IPS-18a (cell line): ENCODE results near the gene SLC35E1.

ENCODE experiments used
- H3K27ac ChIP-seq: one replicate; pipeline ENCODE4 v1.5.1; 2013; ENCODE audit warnings: low read length
- H3K27me3 ChIP-seq: one replicate; pipeline ENCODE4 v1.6.1; 2013; ENCODE audit warnings: mild to moderate bottlenecking, low read length; ENCODE audit not compliant: control insufficient read depth, insufficient read depth
- H3K36me3 ChIP-seq: one replicate; pipeline ENCODE4 v1.6.1; 2013; ENCODE audit warnings: low read depth, low read length; ENCODE audit not compliant: control insufficient read depth
- H3K4me1 ChIP-seq: one replicate; pipeline ENCODE4 v1.6.1; 2013; ENCODE audit warnings: low read depth, low read length; ENCODE audit not compliant: control insufficient read depth
- H3K4me3 ChIP-seq: one replicate; pipeline ENCODE4 v1.5.1; 2013; ENCODE audit warnings: low read length
- H3K9ac ChIP-seq: one replicate; pipeline ENCODE4 v1.6.1; 2013; ENCODE audit warnings: mild to moderate bottlenecking, low read length, moderate library complexity
- H3K9me3 ChIP-seq: one replicate; pipeline ENCODE4 v1.6.1; 2013; ENCODE audit warnings: low read depth, low read length; ENCODE audit not compliant: control insufficient read depth

The SLC35E1 gene

DNA sequence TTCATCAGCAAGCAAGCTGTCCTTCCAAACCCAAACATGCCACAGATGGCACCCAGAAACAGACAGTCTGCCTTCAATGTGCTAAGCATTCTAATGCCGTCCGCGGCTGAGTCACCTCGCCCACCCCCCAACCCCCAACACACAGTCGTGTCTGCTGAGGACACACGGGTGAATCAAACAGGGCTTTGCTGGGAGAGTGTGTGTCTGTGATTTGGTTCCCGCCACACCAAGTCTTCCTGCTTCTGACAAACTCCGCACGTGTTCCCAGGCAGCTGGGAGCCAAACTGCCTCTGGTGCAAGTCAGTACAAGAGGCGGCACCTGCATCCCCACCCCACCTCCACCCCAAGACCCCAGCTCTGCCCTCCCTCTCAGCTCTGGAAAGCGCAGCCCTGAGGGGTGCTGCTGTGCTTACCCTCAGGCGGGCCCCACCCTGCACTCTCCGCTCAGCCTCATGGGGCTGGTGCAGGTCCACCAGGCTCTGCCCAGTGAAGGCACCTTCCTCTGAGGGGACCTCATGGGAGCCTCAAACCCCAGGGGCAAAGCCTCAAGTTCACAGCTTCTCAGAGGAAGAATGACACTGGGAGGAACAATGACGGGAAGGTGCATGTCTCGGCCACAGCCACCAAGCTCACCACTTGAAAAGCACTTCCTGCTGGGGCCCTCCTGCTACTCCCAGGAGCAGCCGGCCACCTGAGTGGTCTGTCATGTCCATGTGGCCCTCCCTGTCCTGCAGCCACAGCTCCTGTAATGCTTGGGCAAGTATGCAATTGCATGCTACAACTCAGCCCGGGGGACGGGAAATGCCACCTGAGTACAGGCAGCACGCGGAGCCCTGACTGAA lies 15.0 kb upstream of the SLC35E1 start:
- Histone ChIP-seq H3K36me3 (no peaks in the 10 kb centered on the region), H3K4me1 (peaks cover 40% of the 10 kb centered on the region), H3K27me3 (no peaks in the 10 kb centered on the region), H3K9ac (no peak overlapping the region), H3K4me3 (no peak overlapping the region), H3K9me3 (no peaks in the 10 kb centered on the region), H3K27ac (no peak overlapping the region)

DNA sequence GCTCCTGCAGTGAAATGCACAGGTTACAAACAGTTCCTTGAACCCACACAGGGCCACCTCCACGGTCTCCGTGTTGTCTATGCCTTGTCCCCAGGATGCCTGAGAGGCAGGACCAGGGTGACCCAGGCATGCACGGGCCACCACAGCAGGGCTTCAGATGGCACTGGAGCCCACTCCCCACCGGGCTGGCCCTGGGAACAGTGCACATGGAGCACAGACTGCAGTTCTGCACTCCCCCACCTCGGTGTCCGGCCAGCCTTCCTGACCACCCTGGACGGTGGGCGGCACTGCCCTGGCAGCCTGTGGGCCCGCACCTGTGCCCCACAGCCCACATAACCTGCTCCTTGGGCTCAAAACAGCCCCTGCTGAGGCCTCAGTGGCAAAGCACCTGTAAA lies 14.3 kb upstream of the SLC35E1 start:
- Histone ChIP-seq H3K4me3 (no peak overlapping the region), H3K9ac (no peak overlapping the region), H3K9me3 (no peaks in the 10 kb centered on the region), H3K4me1 (peaks cover 36% of the 10 kb centered on the region), H3K27me3 (no peaks in the 10 kb centered on the region), H3K27ac (no peak overlapping the region), H3K36me3 (no peaks in the 10 kb centered on the region)

DNA sequence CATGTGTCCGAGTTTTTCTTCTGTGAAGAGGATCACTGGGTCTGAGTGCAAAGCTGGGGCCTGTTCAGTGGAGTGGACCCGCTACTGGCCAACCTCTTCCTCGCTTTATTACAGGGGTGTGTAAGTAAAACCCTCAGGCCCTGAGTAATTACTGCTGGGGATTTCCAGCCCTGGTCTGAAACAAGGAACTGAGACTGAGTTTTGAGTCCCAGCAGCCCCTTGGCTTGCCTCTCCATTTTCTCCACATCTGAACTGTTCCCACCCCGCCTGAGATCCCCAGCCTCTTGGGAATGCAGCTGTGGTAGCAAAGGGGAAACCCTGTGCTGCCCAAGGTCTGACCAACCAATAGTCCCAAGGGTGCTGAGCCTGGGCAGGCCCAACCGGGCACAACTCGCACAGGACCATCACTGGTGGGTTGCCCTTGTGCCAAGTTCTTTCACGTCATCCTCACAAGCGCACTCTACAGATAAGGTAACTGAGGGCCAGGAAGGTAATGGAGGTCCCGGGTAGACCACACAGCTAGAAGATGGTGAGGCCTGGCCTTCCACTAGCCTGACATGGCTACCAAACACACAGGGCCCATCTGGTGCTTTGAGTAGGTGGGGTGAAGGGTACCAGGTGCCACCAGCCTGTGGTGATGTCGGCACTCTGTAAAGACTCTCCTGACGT lies 13.7 kb upstream of the SLC35E1 start:
- Histone ChIP-seq H3K27ac (no peak overlapping the region), H3K27me3 (no peaks in the 10 kb centered on the region), H3K9me3 (no peaks in the 10 kb centered on the region), H3K4me3 (no peak overlapping the region), H3K9ac (no peak overlapping the region), H3K4me1 (peaks cover 36% of the 10 kb centered on the region), H3K36me3 (no peaks in the 10 kb centered on the region)

DNA sequence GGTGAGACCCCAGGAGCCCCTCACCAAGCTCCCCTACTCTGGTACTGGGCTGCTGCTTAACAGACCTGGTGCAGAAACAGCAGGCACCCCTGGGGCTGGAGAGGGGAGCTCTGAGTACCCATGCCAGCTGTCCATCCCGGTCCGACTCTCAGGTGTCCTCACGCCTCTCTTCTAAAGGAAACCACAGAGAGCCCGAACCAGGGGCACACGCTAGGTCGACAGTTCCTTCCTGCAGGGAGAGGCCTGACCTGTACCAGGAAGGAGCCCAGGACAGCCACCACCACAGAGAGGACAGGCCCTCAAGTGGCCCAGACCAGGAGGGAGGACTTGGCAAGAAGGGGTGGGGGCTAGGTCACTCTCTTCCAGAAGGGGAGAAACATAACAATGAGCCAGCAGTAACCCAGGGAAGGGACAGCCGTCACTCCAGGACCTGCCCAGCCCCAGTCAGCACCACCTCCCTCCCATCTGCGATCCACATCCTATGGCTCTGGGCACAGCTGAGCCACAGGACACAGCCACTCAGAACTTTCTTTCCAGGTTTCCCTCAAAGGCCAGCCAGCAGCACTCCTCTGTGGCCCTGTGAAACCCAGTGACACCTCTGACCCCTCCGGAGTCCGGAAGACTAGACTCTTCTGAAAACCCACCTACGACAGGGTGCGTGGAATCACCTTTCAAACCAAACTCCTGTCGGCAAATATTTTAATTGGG lies 13.0 kb upstream of the SLC35E1 start:
- H3K9me3 ChIP-seq: no peaks in the 10 kb centered on the region
- no peak overlapping the region for H3K4me3 ChIP-seq
- H3K27me3 ChIP-seq: no peaks in the 10 kb centered on the region
- no peaks in the 10 kb centered on the region for H3K36me3 ChIP-seq
- peak overlapping the region; percentile 18 for H3K27ac ChIP-seq
- peaks cover 36% of the 10 kb centered on the region for H3K4me1 ChIP-seq
- peak overlapping the region; percentile 15 for H3K9ac ChIP-seq

DNA sequence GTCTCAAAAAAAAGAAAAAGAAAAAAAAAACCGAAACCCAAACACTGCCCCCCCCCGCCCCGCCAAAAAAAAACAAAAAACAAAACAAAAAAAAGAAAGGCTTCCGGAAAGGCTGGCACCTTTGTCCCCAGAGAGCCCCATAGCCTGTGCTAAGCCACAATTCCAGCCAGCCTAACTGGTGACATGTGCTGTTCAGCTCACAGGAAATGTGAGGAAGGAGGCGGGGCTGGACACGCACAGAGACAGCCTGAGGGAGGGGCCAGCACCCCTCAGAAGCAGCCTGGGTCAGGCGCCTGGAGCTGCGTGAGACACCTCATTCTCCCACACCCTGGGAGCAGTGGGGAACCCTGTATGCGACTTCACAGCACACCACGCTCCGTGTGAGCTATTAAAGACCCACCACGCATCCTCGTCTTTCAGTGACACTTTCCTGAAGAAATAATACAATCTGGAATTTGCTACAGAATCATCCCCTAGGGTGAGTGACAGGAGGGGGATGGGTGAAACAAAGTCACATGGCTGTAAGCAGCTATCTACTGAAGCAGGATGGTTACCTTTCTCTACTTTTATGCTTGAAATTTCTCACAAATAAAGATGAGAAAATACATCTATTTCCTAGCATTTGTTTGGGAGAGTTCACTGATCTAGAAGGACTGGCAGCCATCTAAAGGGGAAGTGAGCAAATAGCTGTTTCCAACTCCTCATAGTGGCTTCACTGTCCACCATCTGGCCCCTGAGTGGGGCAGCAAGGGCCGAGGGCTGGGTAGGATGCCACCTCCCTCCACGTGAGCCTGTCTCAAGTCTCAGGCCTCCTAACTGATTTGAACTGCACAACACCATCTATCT lies 12.3 kb upstream of the SLC35E1 start:
- Histone ChIP-seq H3K27ac (peak overlapping the region; percentile 18), H3K4me3 (peak overlapping the region; percentile 52), H3K27me3 (no peaks in the 10 kb centered on the region), H3K4me1 (peaks cover 36% of the 10 kb centered on the region), H3K9ac (peak overlapping the region; percentile 15), H3K36me3 (no peaks in the 10 kb centered on the region), H3K9me3 (no peaks in the 10 kb centered on the region)

DNA sequence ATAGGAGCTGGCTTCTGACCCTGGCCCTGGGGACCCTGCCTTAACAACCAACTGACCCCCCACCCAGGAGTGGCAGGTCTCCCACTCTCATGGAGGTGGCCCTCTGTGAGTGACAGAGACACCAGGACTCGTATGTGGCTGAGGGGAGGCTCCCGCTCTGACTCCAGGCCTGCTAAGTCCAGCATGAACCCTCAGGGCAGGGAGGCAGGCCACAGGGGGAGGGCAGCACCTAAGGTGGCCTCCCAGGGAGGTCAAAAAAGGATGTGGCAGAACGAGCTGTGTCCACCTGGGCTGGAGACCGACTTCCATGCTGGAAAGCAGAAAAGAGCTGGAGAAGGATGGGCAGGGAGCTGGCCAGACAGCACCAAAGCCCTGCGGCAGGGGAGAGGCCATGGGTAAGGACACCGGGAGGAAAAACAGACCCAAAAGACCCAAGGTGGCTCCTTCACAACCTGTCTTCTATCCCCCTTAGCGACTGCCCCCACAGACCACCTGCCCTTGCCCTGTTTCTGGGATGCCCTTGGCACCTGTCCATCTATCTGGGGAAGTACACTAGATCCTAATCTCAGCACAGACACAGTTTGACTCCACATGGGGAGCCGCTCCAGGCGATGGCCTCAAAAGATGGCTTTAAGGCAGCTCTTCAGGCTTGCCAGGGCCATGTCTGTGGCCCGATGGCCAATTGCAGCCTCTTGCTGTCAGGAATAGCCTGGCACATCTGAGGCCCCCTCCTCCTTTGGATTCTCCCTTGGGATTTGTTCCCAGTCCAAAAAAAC lies 10.5 kb upstream of the SLC35E1 start:
- Histone ChIP-seq H3K9ac (no peak overlapping the region), H3K36me3 (peaks cover 3% of the 10 kb centered on the region), H3K4me1 (peaks cover 27% of the 10 kb centered on the region), H3K4me3 (no peak overlapping the region), H3K27ac (no peak overlapping the region), H3K9me3 (no peaks in the 10 kb centered on the region), H3K27me3 (no peaks in the 10 kb centered on the region)

DNA sequence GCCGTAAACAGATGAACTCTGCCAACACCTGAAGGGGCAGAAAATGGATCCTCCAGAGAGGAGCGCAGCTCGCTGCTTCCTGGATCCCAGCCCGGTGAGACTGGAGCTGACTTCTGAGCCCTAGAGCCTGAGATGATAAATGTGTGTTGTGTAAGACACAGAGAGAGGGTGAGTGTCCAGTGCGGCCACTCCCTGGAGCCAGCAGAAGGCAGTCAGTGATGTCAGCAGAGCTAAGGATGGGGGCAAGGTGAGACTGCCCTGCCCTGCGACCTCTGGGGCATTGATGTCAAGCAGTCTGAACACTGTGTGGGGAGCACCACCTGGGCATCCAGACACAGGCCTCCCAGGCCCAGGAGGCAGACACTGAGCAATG lies 9.7 kb upstream of the SLC35E1 start:
- H3K9me3 ChIP-seq: no peaks in the 10 kb centered on the region
- peaks cover 5% of the 10 kb centered on the region for H3K36me3 ChIP-seq
- no peak overlapping the region for H3K27ac ChIP-seq
- H3K4me3 ChIP-seq: no peak overlapping the region
- H3K27me3 ChIP-seq: no peaks in the 10 kb centered on the region
- peaks cover 21% of the 10 kb centered on the region for H3K4me1 ChIP-seq
- H3K9ac ChIP-seq: no peak overlapping the region

DNA sequence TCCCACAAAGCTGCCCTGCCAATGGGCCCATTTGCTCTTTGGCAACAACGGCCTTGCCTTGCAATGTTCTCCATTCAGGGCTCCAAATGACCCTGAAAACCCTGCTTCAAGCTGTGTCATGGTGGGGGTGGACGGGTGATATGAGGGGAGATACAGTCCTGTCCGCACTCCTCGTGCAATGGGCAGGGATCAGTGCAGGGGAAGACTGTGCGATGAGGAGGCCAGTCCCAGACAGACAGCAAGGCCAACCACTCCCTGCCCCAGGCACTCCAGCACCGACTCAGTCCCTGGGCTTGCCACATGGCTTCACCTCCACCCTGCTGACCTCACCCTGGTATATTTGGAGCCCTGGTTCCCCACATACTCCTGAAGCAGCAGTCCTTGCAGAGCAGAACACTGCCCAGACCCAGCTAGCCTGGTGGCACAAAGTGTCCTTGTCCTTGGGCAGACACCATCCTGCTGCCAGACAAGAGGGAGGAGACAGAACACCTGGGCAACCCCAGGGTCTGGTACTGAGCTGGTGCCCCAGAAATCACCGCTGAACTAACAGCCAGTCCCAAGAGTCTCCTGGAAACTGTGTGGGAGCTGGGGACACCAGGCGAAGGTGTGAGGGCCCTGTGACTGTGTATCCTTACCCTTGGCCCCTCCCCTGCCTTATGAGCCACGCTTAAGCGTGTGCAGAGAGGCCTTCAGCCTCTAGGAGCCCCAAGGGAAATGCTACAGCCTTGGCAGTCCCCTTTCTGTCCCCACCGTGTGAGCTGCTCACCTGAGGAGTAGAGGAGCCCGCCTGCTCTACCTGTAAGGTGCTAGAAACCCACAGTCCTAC lies 9.1 kb upstream of the SLC35E1 start:
- Histone ChIP-seq H3K36me3 (peaks cover 7% of the 10 kb centered on the region), H3K27ac (no peak overlapping the region), H3K9ac (no peak overlapping the region), H3K4me1 (peaks cover 21% of the 10 kb centered on the region), H3K9me3 (no peaks in the 10 kb centered on the region), H3K4me3 (no peak overlapping the region), H3K27me3 (no peaks in the 10 kb centered on the region)

DNA sequence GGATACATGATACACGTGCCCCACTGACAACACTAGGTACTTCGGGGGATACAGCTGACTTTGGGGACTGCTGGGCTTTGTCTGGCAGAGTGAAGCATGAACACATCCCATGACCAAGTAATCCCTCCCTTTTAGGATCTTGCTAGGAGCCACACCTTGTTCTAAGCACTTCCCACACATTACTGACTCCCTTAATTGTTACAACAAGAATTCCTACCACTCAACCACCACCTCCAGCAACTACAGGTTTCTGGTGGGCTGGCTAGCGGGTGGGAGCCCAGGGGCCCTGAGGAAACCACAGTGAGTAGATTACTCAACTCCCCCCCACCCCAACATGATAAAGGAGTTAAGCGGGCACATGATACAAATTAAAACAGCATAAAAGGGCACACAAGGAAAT lies 7.2 kb upstream of the SLC35E1 start:
- H3K4me1 ChIP-seq: peaks cover 8% of the 10 kb centered on the region

DNA sequence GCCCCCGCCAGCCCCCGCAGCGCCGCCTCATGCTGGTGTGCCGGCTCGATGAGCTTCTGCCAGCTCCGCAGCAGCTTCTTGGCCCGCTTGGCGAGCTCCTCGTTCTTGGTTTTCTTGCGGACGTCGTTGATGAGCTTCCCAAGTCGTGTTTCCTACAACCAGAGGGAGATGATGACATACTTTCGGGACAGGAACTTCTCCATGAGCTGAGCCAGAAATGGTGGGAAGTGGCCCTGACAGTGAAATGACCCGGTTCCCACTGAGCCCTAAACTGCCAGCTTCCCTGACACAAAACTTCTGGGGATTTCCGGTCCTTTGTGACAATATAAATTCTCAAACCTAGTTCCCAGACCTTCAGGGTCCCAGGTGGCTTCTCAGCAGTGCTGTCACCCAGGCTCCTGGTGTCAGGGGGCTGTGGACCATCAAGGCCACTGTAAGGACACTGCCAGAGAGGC lies 5.3 kb upstream of the SLC35E1 start:
- H3K27ac ChIP-seq: no peak overlapping the region
- peaks cover 23% of the 10 kb centered on the region for H3K36me3 ChIP-seq
- H3K27me3 ChIP-seq: no peaks in the 10 kb centered on the region

More for the DNA sequence above, 7.2 kb upstream of the SLC35E1 start:
- H3K9ac ChIP-seq: no peak overlapping the region
- no peaks in the 10 kb centered on the region for H3K27me3 ChIP-seq
- peaks cover 23% of the 10 kb centered on the region for H3K36me3 ChIP-seq
- H3K4me3 ChIP-seq: no peak overlapping the region
- no peak overlapping the region for H3K27ac ChIP-seq
- no peaks in the 10 kb centered on the region for H3K9me3 ChIP-seq

More for the DNA sequence above, 5.3 kb upstream of the SLC35E1 start:
- Histone ChIP-seq H3K9ac (no peak overlapping the region), H3K4me1 (peaks cover 6% of the 10 kb centered on the region), H3K9me3 (no peaks in the 10 kb centered on the region), H3K4me3 (no peak overlapping the region)
